IMR-90 (cell line): ENCODE measurements around the gene ZNF410. TPM values are rescaled to one million over a fixed set of nuclear protein-coding genes. Genes with fewer than 3 reads are reported as not detected.

Experiments used
- ATAC-seq: fragments of 200-7000 bp; cut with Tn5 transposase; 2 replicates; pipeline ENCODE4 v1.9.1; 2020; ENCODE audit warnings: low read depth, mild to moderate bottlenecking, moderate library complexity
- BruUV-seq: library from RNA; stranded (reverse); fragments of 400-500 nt; replicated peaks from 2 replicates; lab custom pipeline; 2021; lab: Mats Ljungman, UMichigan
- CTCF ChIA-PET: fragments of 300-600 bp; formaldehyde crosslinking; extraction: SDS; loops from one replicate; lab custom pipeline; 2021; ENCODE audit warnings: antibody characterized with exemption; lab: Yijun Ruan, JAX
- POLR2A ChIA-PET: fragments of 300-600 bp; sonication (Branson Sonifier 250); formaldehyde crosslinking; loops from one replicate; lab custom pipeline; 2022; ENCODE audit warnings: antibody characterized with exemption; ENCODE audit not compliant: unreplicated experiment; lab: Charles Lee
- DNase-seq: peaks from one replicate; pipeline ENCODE4 v3.0.0; 2013
- H2AFZ ChIP-seq: replicated peaks from 2 replicates; pipeline ENCODE3; 2013; ENCODE audit warnings: low read length, mild to moderate bottlenecking; ENCODE audit not compliant: poor library complexity
- H2AK5ac ChIP-seq: 2 replicates; pipeline ENCODE4 v1.6.1; 2013; ENCODE audit warnings: low read depth, low read length, inconsistent platforms
- H2AK9ac ChIP-seq: replicated peaks from 2 replicates; pipeline ENCODE3; 2013; ENCODE audit warnings: mild to moderate bottlenecking, low read depth, low read length, moderate library complexity; ENCODE audit not compliant: poor library complexity
- H2BK120ac ChIP-seq: 2 replicates; pipeline ENCODE4 v1.6.1; 2013; ENCODE audit warnings: low read depth, low read length, inconsistent platforms
- H2BK15ac ChIP-seq: 3 replicates; pipeline ENCODE4 v1.6.1; 2013; ENCODE audit warnings: low read depth, low read length, inconsistent platforms
- H2BK20ac ChIP-seq: 2 replicates; pipeline ENCODE4 v1.6.1; 2013; ENCODE audit warnings: low read depth, mild to moderate bottlenecking, inconsistent platforms, low read length, moderate library complexity
- H2BK5ac ChIP-seq: 2 replicates; pipeline ENCODE4 v1.6.1; 2013; ENCODE audit warnings: mild to moderate bottlenecking, low read depth, low read length, inconsistent platforms; ENCODE audit not compliant: poor library complexity, severe bottlenecking
- H3K14ac ChIP-seq: replicated peaks from 2 replicates; pipeline ENCODE4 v1.6.1; 2013; ENCODE audit warnings: low read depth, low read length, inconsistent platforms
- H3K18ac ChIP-seq: 2 replicates; pipeline ENCODE4 v1.6.1; 2013; ENCODE audit warnings: low read depth, low read length, control low read depth
- H3K23ac ChIP-seq: 2 replicates; pipeline ENCODE4 v1.6.1; 2013; ENCODE audit warnings: low read depth, low read length, inconsistent platforms
- H3K27ac ChIP-seq: 2 replicates; pipeline ENCODE4 v1.5.1; 2013; ENCODE audit warnings: mild to moderate bottlenecking, control low read depth, low read length; ENCODE audit not compliant: insufficient read depth
- H3K27me3 ChIP-seq: 2 replicates; pipeline ENCODE4 v1.6.1; 2013; ENCODE audit warnings: low read length; ENCODE audit not compliant: control insufficient read depth, insufficient read depth
- H3K36me3 ChIP-seq: 2 replicates; pipeline ENCODE4 v1.6.1; 2013; ENCODE audit warnings: low read length, mixed read lengths; ENCODE audit not compliant: control insufficient read depth, insufficient read depth
- H3K4ac ChIP-seq: 2 replicates; pipeline ENCODE4 v1.6.1; 2013; ENCODE audit warnings: low read depth, low read length, inconsistent platforms
- H3K4me1 ChIP-seq: 2 replicates; pipeline ENCODE4 v1.6.1; 2013; ENCODE audit warnings: low read length, mixed read lengths; ENCODE audit not compliant: control insufficient read depth, insufficient read depth
- H3K4me2 ChIP-seq: 2 replicates; pipeline ENCODE4 v1.6.1; 2013; ENCODE audit warnings: low read depth, mild to moderate bottlenecking, control low read depth, low read length, moderate library complexity
- H3K4me3 ChIP-seq: 2 replicates; pipeline ENCODE4 v1.5.1; 2013; ENCODE audit warnings: low read depth, mild to moderate bottlenecking, control low read depth, low read length, moderate library complexity; ENCODE audit not compliant: insufficient read depth
- H3K56ac ChIP-seq: 2 replicates; pipeline ENCODE4 v1.6.1; 2013; ENCODE audit warnings: low read length, inconsistent platforms; ENCODE audit not compliant: insufficient read depth; ENCODE audit errors: extremely low read depth
- H3K79me1 ChIP-seq, 2 experiments: 2 replicates each; pipeline ENCODE4 v1.6.1; 2013; ENCODE audit warnings: low read length in 2 of 2, inconsistent platforms in 1 of 2, low read depth in 1 of 2
- H3K9ac ChIP-seq: 2 replicates; pipeline ENCODE4 v1.6.1; 2013; ENCODE audit warnings: low read depth, low read length, control low read depth
- H3K9me1 ChIP-seq: 2 replicates; pipeline ENCODE4 v1.6.1; 2013; ENCODE audit warnings: low read length, inconsistent platforms; ENCODE audit not compliant: insufficient read depth
- H3K9me3 ChIP-seq: 2 replicates; pipeline ENCODE4 v1.6.1; 2013; ENCODE audit warnings: low read length; ENCODE audit not compliant: control insufficient read depth, insufficient read depth
- H4K20me1 ChIP-seq: 2 replicates; pipeline ENCODE4 v1.6.1; 2013; ENCODE audit warnings: low read length, inconsistent platforms; ENCODE audit not compliant: insufficient read depth
- H4K5ac ChIP-seq: 2 replicates; pipeline ENCODE4 v1.6.1; 2013; ENCODE audit warnings: mild to moderate bottlenecking, low read depth, low read length, control low read depth
- H4K8ac ChIP-seq, 2 experiments: 2 replicates each; pipeline ENCODE4 v1.6.1; 2013; ENCODE audit warnings: low read depth in 2 of 2, low read length in 2 of 2, control low read depth in 1 of 2, inconsistent platforms in 1 of 2
- H4K91ac ChIP-seq: 2 replicates; pipeline ENCODE4 v1.6.1; 2013; ENCODE audit warnings: low read depth, low read length, inconsistent platforms; ENCODE audit not compliant: insufficient read depth
- BHLHE40 ChIP-seq: fragments of 150-350 bp; IDR thresholded peaks from 2 replicates; pipeline ENCODE4 v1.6.1; 2016; ENCODE audit warnings: mild to moderate bottlenecking, low read depth, low read length
- CEBPB ChIP-seq: IDR thresholded peaks from 2 replicates; pipeline ENCODE4 v1.6.1; 2012; ENCODE audit warnings: low read depth, low read length, improper control_type of control experiment
- CHD1 ChIP-seq: IDR thresholded peaks from 2 replicates; pipeline ENCODE4 v1.6.1; 2012; ENCODE audit warnings: low read depth, low read length, improper control_type of control experiment
- CTCF ChIP-seq: conservative IDR thresholded peaks from 2 replicates; pipeline ENCODE4 v1.5.1; 2012; ENCODE audit warnings: mild to moderate bottlenecking, low read depth, low read length, improper control_type of control experiment
- ELK1 ChIP-seq: fragments of 150-350 bp; IDR thresholded peaks from 2 replicates; pipeline ENCODE4 v1.6.1; 2016; ENCODE audit warnings: low read depth, mild to moderate bottlenecking, low read length, moderate library complexity, borderline replicate concordance
- MAZ ChIP-seq: IDR thresholded peaks from 2 replicates; pipeline ENCODE4 v1.6.1; 2012; ENCODE audit warnings: low read depth, mild to moderate bottlenecking, low read length, improper control_type of control experiment, moderate library complexity, borderline replicate concordance
- MXI1 ChIP-seq: IDR thresholded peaks from 2 replicates; pipeline ENCODE4 v1.6.1; 2012; ENCODE audit warnings: low read depth, mild to moderate bottlenecking, low read length, moderate library complexity, borderline replicate concordance
- NFE2L2 ChIP-seq: fragments of 150-350 bp; IDR thresholded peaks from 2 replicates; pipeline ENCODE4 v1.6.1; 2016; ENCODE audit warnings: low read depth, mild to moderate bottlenecking, low read length
- POLR2A ChIP-seq: IDR thresholded peaks from 2 replicates; pipeline ENCODE4 v1.6.1; 2012; ENCODE audit warnings: mild to moderate bottlenecking, low read depth, low read length
- RAD21 ChIP-seq: IDR thresholded peaks from 2 replicates; pipeline ENCODE4 v1.6.1; 2012; ENCODE audit warnings: low read length, improper control_type of control experiment
- RCOR1 ChIP-seq: IDR thresholded peaks from 2 replicates; pipeline ENCODE4 v1.6.1; 2012; ENCODE audit warnings: mild to moderate bottlenecking, low read length, improper control_type of control experiment; ENCODE audit not compliant: insufficient replicate concordance
- RFX5 ChIP-seq: IDR thresholded peaks from 2 replicates; pipeline ENCODE4 v1.8.0; 2012; ENCODE audit warnings: low read depth, mild to moderate bottlenecking, low read length, moderate library complexity
- SMC3 ChIP-seq: fragments of 150-350 bp; IDR thresholded peaks from 2 replicates; pipeline ENCODE4 v1.6.1; 2016; ENCODE audit warnings: low read depth, mild to moderate bottlenecking, antibody characterized with exemption, low read length, moderate library complexity
- USF2 ChIP-seq: fragments of 150-350 bp; IDR thresholded peaks from 2 replicates; pipeline ENCODE4 v1.6.1; 2017; ENCODE audit warnings: mild to moderate bottlenecking, antibody characterized with exemption, low read length, low read depth
- WGBS, 2 experiments: methylation state at CpG; one replicate each; pipeline versions ENCODE4 v1.1.5 to v1.1.7; 2013; ENCODE audit warnings: missing lambda C conversion rate in 2 of 2; ENCODE audit not compliant: insufficient read length in 1 of 2; ENCODE audit errors: extremely low coverage in 2 of 2; 5-methylcytosine and 5-hydroxymethylcytosine counted together
- dilution Hi-C: fragments of 300-500 bp; cut with HindIII; formaldehyde crosslinking; loops from one replicate; pipeline ENCODE4 v1.14.3; 2018; ENCODE audit warnings: low sequenced_read_pairs; ENCODE audit not compliant: unreplicated experiment
- in situ Hi-C: fragments of 300-500 bp; cut with MboI; formaldehyde crosslinking; loops from 3 replicates; pipeline ENCODE4 v1.14.3; 2019; ENCODE audit warnings: low sequenced_read_pairs, inconsistent platforms, mixed read lengths
- intact Hi-C: fragments of 100-400 bp; cut with micrococcal nuclease; formaldehyde crosslinking; loops from 2 replicates; pipeline ENCODE4 v1.10.0; 2022
- polyA plus RNA-seq, 3 experiments: library from polyadenylated mRNA; depleted of rRNA; stranded (reverse); fragments of >200 nt; gene quantifications; 2 replicates each; pipeline ENCODE4 v1.2.3, GENCODE V29; 2012; ENCODE audit warnings: low replicate concordance in 1 of 3
- total RNA-seq: library from RNA; depleted of rRNA; stranded (reverse); fragments of >200 nt; gene quantifications from 2 replicates; pipeline ENCODE4 v1.2.3, GENCODE V29; 2012

Gene ZNF410
- total and polyA plus RNA-seq, 2 of the 4 experiments (the other 2 are of a cell fraction) = 27.9 to 89.1 TPM

GRCh38 chr14:73968885-73969284 is 82.2 kb downstream of the ZNF410 start:
- no peaks in the 10 kb centered on the region for H3K27me3 ChIP-seq
- no peak overlapping the region for H3K56ac ChIP-seq
- no peaks in the 10 kb centered on the region for H3K9me3 ChIP-seq
- H4K20me1 ChIP-seq = no peaks in the 10 kb centered on the region
- no peak overlapping the region for H2AFZ ChIP-seq
- no peaks in the 10 kb centered on the region for H3K79me1 ChIP-seq
- H4K91ac ChIP-seq = no peak overlapping the region
- no peak overlapping the region for H2BK20ac ChIP-seq
- H3K9ac ChIP-seq = no peak overlapping the region
- ChIA-PET CTCF (no interaction called here), POLR2A (no interaction called here)
- TF ChIP-seq POLR2A (no peak), RCOR1 (no peak), MAZ (no peak), RFX5 (no peak), CHD1 (no peak), SMC3 (no peak), USF2 (no peak), RAD21 (no peak), ELK1 (no peak), NFE2L2 (no peak), BHLHE40 (no peak), CTCF (no peak), MXI1 (no peak), CEBPB (no peak)
- no peak overlapping the region for H2BK5ac ChIP-seq
- intact Hi-C loops = no loop called here
- no peaks in the 10 kb centered on the region for H3K4me1 ChIP-seq
- H3K14ac ChIP-seq = no peak overlapping the region
- H2AK9ac ChIP-seq = no peak overlapping the region
- no peak overlapping the region for H4K5ac ChIP-seq
- H3K27ac ChIP-seq = no peak overlapping the region
- H3K9me1 ChIP-seq = peaks cover 9% of the 10 kb centered on the region
- no peak overlapping the region for H4K8ac ChIP-seq
- in situ Hi-C loops = no loop called here
- H3K36me3 ChIP-seq = peaks cover 18% of the 10 kb centered on the region
- no peak overlapping the region for H2BK120ac ChIP-seq
- no peak overlapping the region for H3K18ac ChIP-seq
- no CpG with 5 or more reads among the region's 2 CpGs for WGBS, 2 experiments
- BruUV-seq = no TSS peak
- dilution Hi-C loops = no loop called here
- H3K4me2 ChIP-seq = no peak overlapping the region
- ATAC-seq (no peak), DNase-seq (no peak)
- H3K4ac ChIP-seq = no peak overlapping the region
- no peak overlapping the region for H3K23ac ChIP-seq
- no peak overlapping the region for H2BK15ac ChIP-seq
- H2AK5ac ChIP-seq = no peak overlapping the region
- no peak overlapping the region for H3K4me3 ChIP-seq
